ENCODE results near the gene CD22. TPM values are rescaled to one million over a fixed set of nuclear protein-coding genes. Genes with fewer than 3 reads are reported as not detected.

The CD22 gene
- 0.29 to 1.1 TPM (median 1.0 TPM) in 5 replicates for total RNA-seq (2022; extraction: Qiagen RNA extraction; ENCODE audit: low read depth)

GRCh38 chr19:35328851-35329285 lies at the start of gene CD22:
Gene CD22 (plus strand): TSS chr19:35329187. CDS start chr19:35332041, 2,854 bp downstream.

GRCh38 chr19:35291916-35292315 lies 37.1 kb upstream of the CD22 start, which contains the start of gene MAG:
Gene MAG (plus strand): TSS chr19:35292161. CDS start chr19:35295409, 3,248 bp downstream.

GRCh38 chr19:35347171-35347929 lies 18.4 kb downstream of the CD22 start, which contains the start of gene FFAR1:
Gene FFAR1 (plus strand): TSS chr19:35347902. CDS start chr19:35351552, 3,650 bp downstream.

GRCh38 chr19:35357867-35358573 lies 29.0 kb downstream of the CD22 start, which contains the start of gene FFAR3:
Gene FFAR3 (plus strand): TSS chr19:35358460. CDS start chr19:35358891, 431 bp downstream.

GRCh38 chr19:35370722-35371121 lies 41.7 kb downstream of the CD22 start, which contains the start of gene GPR42:
Gene GPR42 (plus strand): TSS chr19:35371068. CDS start chr19:35371360, 292 bp downstream.

Other genes starting within 250 kb of the CD22 start
- gene FXYD3, start 213.4 kb upstream of the CD22 start, total RNA-seq (2022; extraction: Qiagen RNA extraction; ENCODE audit: low read depth), result 0.32 to 0.58 TPM (median 0.34 TPM) in 3 of 5 replicates, not detected in the others
- gene LGI4, start 194.1 kb upstream of the CD22 start, total RNA-seq (2022; extraction: Qiagen RNA extraction; ENCODE audit: low read depth), result 0.16 to 0.22 TPM (median 0.22 TPM) in 3 of 5 replicates, not detected in the others
- gene FXYD1, start 190.4 kb upstream of the CD22 start, total RNA-seq (2022; extraction: Qiagen RNA extraction; ENCODE audit: low read depth), result 0.40 to 0.47 TPM in 2 of 5 replicates, not detected in the others
- gene FXYD7, start 185.9 kb upstream of the CD22 start, total RNA-seq (2022; extraction: Qiagen RNA extraction; ENCODE audit: low read depth), result 0.25 to 0.41 TPM (median 0.29 TPM) in 3 of 5 replicates, not detected in the others
- gene FXYD5, start 174.5 kb upstream of the CD22 start, total RNA-seq (2022; extraction: Qiagen RNA extraction; ENCODE audit: low read depth), result 175 to 239 TPM (median 233 TPM) in 5 replicates
- not detected in 5 replicates for gene FAM187B, start 100.4 kb upstream of the CD22 start, total RNA-seq (2022; extraction: Qiagen RNA extraction; ENCODE audit: low read depth)
- gene LSR, start 80.2 kb upstream of the CD22 start, total RNA-seq (2022; extraction: Qiagen RNA extraction; ENCODE audit: low read depth), result 8.3 to 10.8 TPM (median 10.1 TPM) in 5 replicates
- gene USF2, start 60.2 kb upstream of the CD22 start, total RNA-seq (2022; extraction: Qiagen RNA extraction; ENCODE audit: low read depth), result 140 to 170 TPM (median 166 TPM) in 5 replicates
- gene HAMP, start 46.7 kb upstream of the CD22 start, total RNA-seq (2022; extraction: Qiagen RNA extraction; ENCODE audit: low read depth), result 0.23 TPM in 1 of 5 replicates, not detected in the others
- not detected in 5 replicates for gene MAG, start 37.0 kb upstream of the CD22 start, total RNA-seq (2022; extraction: Qiagen RNA extraction; ENCODE audit: low read depth)
- not detected in 5 replicates for gene FFAR1, start 18.7 kb downstream of the CD22 start, total RNA-seq (2022; extraction: Qiagen RNA extraction; ENCODE audit: low read depth)
- gene FFAR3, start 29.3 kb downstream of the CD22 start, total RNA-seq (2022; extraction: Qiagen RNA extraction; ENCODE audit: low read depth), result not detected in 5 replicates
- not detected in 5 replicates for gene GPR42, start 41.9 kb downstream of the CD22 start, total RNA-seq (2022; extraction: Qiagen RNA extraction; ENCODE audit: low read depth)
- not detected in 5 replicates for gene FFAR2, start 119.1 kb downstream of the CD22 start, total RNA-seq (2022; extraction: Qiagen RNA extraction; ENCODE audit: low read depth)
- not detected in 5 replicates for gene KRTDAP, start 161.3 kb downstream of the CD22 start, total RNA-seq (2022; extraction: Qiagen RNA extraction; ENCODE audit: low read depth)
- 26.7 to 44.3 TPM (median 38.3 TPM) in 5 replicates for gene DMKN, start 184.5 kb downstream of the CD22 start, total RNA-seq (2022; extraction: Qiagen RNA extraction; ENCODE audit: low read depth)
- gene SBSN, start 199.1 kb downstream of the CD22 start, total RNA-seq (2022; extraction: Qiagen RNA extraction; ENCODE audit: low read depth), result 2.6 to 4.4 TPM (median 3.2 TPM) in 5 replicates
- gene GAPDHS, start 204.3 kb downstream of the CD22 start, total RNA-seq (2022; extraction: Qiagen RNA extraction; ENCODE audit: low read depth), result not detected in 5 replicates
- gene TMEM147, start 216.4 kb downstream of the CD22 start, total RNA-seq (2022; extraction: Qiagen RNA extraction; ENCODE audit: low read depth), result 321 to 437 TPM (median 432 TPM) in 5 replicates
- not detected in 5 replicates for gene ATP4A, start 234.5 kb downstream of the CD22 start, total RNA-seq (2022; extraction: Qiagen RNA extraction; ENCODE audit: low read depth)

All from A549 treated with ZK216348 at 1 μM for 4 hours (cell line).